GM19455 (cell line): ENCODE measurements around the gene TSPAN32.
"Not testable (repeated sequence)": the region's sequence is repeated elsewhere in the genome, so short reads cannot be mapped to it uniquely, and the experiment has no call there.

Experiments
- ATAC-seq: cut with Tn5 transposase; IDR thresholded peaks from one replicate; pipeline ENCODE4 v1.9.1; 2021; ENCODE audit not compliant: unreplicated experiment

TSPAN32 gene

DNA sequence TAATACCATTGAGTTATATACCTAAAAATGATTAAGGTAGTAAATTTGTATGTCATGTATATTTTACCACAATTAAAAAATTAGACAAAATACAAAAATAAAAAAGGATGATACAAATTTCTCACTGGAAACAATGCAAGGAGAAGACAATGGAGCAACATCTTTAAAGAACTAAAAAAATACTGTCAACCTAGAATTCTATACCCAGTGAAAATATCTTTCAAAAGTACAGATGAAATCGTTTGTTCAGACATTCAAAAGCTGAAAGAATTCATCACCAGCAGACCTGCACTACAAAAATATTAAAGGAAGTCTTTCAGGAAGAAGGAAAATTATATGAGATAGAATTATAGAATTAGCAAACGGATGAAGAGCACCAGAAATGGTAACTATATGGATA lies 21.6 kb upstream of the TSPAN32 start:
- no peak for ATAC-seq

DNA sequence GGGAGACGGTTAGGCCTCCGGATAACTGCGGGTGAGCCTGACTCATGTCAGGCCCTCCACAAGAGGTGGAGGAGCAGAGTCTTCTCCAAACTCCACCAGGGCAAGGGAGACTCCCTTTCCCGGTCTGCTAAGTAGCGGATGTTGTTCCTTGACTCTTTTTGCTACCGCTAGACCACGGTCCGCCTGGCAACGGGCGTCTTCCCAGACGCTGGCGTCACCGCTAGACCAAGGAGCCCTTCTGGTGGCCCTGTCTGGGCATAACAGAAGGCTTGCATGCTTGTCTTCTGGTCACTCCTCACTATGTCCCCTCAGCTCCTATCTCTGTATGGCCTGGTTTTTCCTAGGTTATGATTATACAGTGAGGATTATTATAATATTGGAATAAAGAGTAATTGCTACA lies 15.5 kb upstream of the TSPAN32 start:
- not testable (repeated sequence) for ATAC-seq

DNA sequence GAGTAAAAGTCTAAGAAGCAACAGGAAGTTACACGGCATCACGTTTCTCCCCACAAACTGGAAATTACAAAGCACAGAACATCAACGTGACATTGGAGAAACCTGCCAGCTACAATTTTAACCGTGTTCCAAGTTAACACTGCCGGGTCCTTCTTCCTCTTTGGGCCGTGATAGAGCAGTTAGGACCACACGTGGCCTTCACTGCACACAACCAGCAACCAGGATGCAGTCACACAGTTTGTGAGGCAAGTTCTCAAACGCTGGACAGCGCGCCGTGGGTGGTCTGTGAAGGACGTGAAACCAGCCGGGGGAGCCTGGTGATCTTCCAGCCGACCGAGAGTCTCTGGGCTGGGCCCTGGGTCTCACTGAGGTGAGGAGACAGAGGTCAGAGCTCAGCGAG lies 14.7 kb upstream of the TSPAN32 start:
- ATAC-seq: no peak

DNA sequence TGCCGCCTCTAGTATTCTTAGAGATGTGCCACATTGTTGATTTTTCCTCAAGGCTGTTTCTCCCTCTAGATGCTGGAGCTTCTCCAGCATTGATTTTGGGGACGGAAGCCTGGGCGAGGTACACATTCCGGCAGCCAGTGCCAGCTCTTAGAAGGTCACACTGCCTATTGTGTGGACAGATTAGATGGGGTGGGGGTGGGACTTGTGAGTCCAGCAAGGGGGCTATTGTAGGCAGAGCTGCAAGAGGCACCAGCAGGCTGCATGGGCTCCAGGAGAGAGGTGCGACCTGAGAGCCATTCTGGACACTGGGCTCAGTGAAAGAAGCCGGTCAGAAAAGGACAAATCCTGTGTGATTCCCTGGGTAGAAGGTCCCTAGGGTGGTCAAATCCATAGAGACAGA lies 12.5 kb upstream of the TSPAN32 start:
- ATAC-seq: no peak

DNA sequence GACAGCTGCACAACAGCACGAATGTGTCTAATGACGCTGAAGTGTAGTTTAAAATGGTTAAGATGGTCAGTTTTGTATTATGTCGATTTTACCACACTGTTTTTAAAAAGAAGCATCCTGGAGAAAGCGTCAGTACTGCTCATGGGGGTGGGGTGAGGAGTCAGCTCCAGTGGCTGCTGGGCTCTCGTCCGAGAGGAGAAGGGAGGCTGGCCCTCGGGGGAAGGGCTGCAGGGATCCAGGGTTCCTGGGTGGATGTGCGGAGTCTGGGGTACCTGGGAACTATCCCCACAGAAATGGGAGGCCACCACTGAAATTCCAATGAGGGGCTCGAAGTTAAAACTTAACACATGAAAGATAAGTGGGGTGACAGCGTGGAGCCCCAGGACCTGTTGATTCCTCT lies 12.0 kb upstream of the TSPAN32 start:
- ATAC-seq: no peak

DNA sequence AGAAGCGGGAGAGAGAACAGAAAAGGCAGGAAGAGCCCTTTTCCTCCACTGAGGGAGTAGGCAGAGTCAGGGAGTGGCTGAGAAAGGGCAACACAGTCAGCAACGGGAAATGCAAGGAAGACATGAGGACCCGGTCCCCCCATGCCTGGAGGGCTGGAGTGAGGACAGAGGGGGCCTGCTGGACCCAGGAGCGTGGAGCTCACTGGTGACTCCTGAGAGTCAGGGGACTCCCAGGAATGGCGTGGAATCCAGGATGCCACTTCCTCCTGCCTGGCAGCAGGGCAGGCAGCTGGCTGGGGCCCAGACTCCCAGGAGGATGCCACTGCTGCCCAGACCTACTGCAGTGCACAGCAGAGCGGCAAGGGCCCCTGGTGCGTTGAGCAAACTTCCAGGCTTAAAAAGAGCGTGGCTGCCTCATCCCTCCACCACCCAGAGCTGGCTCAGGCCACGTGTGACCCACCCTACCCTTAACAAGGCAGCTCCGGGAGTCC lies 11.4 kb upstream of the TSPAN32 start:
- ATAC-seq: no peak

DNA sequence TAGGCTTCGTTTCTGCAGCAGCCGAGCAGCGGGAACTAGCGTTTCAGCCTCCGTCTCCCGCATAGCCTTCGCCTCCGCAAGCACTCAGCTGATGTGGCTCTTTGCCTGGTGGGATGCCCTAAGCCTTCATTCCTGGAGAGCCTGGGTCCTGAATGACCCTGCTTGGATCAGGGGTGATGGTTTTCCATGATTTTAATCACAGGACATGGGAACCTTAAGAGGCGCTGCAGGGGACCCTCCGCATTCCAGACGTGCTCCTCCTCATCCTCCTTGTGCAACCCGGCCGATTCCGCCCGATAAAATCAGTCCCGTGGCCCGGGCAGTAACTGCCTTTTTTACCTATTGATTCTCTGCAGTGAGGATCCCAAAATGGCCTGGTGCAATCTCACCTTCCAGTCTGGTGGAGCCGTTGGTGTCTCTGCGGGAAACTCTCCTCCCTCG lies 8.3 kb upstream of the TSPAN32 start:
- ATAC-seq: no peak

DNA sequence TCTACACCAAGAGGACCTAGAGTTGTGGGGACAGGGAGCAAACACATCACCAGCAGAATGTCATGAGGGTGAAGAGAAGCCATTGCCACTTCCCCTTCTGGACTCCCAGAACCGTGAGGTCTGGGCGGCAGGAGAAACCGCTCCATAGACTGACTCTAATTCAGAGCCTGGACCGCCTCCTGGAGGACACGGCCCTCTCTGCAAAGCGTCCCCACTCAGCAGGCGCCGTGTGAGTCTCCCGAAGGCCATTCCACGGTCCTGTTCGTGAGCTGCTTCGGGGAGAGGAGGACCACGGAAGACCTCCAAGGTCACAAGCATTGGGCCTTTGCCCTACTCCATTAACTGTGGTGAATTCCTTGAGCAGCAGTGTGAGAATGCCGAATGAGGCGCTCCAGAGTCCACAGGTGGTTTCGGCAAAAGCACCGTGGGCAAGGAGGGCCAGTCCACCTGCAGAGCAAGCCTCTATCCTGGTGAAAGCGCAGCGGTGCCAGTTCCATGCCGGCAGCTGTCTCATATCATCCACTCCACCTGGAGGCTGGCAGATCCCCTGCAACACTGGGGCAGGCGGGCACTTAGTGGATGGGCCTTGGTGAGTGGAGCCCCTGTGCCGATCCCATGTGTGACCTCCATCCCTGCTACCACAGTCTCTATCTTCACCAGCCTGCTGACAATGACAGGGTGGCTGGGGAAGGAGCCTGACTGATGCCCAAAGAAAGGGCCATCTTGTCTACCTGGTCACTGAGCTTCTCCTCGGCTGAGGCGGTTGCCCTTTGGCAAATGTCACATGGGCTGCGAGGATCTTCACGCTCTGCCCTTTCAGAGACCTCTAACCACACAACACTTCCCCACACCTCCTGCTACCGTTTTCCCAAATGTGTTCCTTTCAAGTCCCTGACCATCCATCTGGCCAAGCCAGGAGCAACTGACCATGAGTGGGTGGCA lies 7.6 kb upstream of the TSPAN32 start:
- ATAC-seq: no peak

DNA sequence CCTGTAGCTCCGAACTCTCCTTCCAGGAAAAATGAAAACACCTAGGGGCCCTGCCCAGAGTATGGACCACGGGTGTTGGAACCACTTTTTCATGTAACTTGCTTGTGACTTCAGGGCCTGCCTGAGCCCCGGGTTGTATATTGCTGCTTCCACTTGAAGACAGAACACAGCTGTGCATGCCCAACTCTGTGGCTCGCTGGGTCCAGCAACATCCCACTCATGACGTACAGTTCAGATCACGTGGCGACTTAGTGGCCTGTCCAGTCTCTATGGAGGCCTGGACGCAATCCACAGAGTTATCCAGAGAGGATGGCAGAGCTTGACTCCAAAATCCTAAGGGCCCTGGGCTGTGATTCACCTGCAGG lies 6.9 kb upstream of the TSPAN32 start:
- ATAC-seq: no peak

DNA sequence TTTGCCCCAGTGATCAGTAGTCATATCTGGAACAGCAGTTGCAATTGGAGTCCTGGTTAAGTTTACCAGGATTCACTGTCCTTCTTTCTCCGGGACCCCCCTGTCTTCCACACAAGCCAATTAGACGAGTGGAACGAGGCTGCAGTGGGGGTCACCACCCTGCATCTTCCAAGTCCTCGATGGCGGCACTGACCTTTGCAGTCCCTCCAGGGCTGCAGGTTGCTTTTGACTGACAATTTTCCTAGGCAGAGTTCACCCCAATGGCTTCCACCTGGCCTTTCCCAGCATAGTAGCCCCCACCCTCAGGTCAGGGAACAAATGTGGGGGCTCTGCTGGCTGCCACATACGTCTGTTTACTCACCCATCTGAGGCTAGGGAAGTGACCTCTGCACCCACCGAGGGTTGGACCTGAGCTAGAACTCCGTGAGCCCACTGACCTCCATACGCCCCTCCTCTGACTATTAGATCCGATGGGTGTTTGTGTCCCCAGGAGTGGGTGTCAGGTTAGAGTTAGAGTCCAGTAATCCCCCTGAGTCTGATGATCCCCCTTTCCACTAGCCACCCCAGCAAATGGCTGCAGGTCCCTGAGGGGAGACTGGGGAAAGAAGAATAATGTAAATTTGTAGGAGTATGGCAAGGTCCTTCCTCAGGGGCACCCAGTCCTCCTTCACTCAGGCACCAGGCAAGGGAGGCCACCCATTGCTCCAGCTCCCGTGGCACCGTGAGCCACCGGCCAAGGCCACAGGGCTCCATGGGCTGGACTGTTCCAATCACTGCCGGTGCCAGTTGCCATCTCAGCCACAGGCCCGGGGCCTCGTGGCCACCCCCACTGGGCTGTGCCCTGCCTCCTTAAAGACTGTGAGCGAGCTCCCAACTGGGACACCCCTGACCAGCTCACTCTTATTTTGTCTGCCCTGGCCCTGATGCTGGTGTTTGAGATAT lies 5.6 kb upstream of the TSPAN32 start:
- no peak for ATAC-seq

DNA sequence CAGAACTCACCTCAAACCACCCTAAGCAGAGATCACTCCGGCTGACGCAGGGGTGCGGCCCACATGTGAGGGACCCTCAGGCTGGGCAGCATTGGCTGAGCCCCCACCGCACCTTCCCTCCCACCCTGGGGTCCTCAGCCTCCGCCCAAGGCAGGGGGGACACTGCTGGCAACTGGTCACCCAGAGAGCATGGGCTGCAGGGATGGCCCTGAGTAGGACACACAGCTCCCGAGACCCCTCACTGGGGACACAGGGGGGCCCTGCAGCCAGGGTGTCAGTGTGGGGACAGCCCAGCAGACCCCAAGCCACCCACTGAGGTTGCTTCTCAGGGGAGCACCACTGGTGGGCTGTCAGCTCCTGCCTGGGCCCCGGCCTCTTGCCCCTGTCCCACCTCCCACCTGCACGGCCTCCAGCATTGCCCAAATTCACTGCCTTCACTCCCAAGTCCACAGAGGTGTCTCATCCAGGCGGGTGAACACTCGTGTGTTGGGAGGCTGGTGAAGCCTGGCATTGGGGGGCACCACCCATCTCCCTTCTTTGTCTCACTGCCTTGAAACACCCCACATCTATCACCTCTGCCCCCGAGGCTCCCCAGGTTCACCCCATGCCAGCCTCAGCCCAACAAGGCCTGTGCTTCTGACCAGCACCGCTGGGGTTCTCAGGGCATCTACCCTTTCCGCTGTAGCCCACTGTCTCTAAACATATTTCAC lies 4.7 kb upstream of the TSPAN32 start:
- ATAC-seq: no peak

DNA sequence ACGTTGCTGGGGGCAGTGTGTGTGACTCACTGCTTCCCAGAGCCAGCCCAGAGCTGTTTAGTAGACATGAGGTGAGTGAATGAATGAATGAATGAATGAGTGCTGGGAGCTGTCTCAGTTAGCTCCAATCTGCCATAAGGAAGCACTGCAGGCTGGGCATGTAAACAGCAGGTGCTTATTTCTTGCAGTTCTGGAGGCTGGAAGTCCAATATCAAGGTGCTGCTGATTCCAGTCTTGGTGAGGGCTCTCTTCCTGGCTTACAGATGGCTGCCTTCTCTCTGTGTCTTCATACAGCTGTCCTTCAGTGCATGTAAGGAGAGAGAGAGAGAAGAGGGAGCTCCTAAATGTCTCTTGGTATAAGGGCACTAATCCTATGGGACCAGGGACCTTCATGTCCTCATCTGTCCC lies 4.2 kb upstream of the TSPAN32 start:
- ATAC-seq: no peak

DNA sequence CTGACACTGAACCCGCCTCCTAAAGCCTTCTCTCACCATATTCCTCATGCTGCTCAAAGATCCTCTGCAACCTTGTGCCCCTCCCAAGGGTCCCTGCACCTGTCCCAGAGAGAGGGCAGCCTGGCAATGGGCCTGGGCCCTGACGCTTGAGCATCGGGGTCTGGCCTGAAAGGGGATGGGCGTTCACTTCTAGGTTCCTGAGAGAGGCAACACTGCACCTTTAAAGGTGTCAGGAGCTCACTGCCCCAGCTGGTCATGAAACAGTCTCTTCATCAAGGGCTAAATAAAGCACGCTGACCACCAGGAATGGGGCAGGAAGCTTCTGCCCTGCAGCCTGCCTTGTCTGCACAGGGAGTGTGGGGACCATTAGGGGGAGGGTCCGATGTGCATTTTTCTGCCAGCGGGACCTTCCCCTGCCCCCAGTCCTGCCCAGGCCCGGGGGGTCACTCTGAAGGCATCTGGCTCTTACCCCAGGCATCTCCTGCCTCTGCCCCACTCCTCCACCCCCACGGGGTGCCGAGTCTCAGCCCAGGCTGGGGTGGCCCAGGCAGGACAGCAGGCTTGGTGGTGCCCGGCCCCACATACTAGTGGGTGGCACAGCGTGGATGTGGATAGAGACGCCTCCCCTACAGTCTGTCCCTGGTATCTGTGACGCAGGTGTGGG lies 3.5 kb upstream of the TSPAN32 start:
- no peak for ATAC-seq

DNA sequence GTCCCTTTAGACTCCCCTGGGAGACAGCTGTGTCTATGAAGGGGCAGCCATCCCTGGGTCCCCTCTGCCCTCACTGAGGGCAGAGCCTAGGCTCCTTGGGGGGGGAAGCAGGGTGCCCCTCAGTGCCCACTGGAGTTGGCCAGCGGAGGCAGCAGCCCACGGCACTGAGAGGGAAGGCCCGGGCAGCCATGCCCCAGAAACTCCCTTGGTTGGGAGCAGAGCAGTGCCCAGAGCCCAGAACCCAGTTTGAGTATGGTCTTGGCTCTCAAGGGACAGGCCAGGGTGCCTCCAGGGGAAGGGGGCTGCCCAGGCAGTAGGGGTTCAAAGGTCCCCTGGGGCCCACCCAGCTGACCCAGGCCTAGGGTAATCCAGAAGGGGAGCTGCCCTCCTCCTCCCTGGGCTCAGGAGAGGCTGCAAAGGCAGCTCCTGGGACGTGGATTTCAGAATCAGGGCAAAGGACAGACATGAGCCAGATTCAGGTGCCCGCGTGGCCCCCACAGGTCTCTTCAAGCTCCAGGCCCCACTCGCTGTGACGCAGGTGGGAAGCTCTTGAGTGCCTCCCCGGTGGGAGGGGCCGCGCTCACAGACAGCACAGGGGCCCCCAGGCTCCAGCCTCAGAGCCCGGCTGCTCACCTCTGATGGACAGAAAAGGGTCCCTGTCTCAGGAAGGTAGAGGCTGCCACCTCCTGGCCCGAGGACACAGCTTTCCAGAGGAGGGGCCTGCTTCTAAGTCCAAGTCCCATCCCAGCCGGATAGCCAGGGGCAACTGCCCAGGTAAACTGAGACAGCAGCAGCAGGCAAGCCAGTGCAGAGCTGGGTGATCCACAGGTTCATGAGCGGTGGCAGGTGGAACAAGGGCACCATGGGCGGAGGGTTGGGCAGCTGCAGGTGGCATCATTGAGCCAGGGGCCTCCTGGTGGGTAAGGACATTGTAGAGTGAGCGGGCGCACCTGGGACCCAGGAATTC lies 2.7 kb upstream of the TSPAN32 start:
- ATAC-seq: no peak

DNA sequence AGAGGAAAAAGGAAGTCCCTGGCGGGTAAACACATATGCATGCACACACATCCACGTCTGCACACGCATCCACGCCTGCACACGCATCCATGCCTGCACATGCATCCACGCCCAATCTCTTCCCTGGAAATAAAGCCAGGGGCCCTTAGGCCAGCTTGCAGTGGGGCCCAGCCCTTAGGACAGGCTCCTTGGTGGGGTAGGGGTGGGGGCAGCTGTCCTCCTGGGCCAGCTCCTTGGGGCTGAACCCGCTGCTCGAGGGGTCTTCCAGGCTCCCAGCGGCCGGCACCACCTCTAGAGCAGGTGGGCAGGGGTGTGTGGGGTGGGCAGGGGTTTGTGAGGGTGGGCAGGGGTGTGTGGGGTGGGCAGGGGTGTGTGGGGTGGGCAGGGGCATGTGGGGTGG lies 2.0 kb upstream of the TSPAN32 start:
- no peak for ATAC-seq

DNA sequence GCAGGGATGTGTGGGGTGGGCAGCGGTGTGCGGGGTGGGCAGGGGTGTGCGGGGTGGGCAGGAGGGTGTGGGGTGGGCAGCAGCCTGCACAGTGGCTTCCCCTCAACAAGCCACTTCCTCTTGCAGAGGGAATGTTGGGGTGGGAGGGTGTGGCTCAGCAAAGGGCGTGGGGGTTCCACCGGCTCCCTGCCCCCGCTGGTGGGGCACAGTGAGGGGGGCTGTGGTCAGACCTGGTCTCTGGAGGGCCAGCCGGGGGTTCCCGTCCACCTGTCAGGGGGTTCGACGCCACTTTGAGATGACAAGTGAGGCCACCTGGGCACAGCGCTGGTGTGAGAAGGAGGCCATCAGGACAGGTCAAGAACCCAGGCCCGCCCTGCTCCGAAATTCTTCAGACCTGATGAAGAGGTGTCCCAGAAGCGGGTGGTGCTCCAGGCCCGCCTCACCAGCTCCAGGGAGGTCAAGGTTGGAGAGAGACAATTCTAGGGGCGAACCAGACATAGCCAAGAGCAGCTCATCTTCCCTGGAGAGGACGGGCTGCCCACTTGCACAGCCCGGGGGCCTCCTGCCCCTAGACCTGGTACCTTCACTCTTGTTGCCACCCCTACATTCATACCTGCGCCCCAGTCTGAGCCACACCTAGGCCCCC lies 1.4 kb upstream of the TSPAN32 start:
- no peak for ATAC-seq

DNA sequence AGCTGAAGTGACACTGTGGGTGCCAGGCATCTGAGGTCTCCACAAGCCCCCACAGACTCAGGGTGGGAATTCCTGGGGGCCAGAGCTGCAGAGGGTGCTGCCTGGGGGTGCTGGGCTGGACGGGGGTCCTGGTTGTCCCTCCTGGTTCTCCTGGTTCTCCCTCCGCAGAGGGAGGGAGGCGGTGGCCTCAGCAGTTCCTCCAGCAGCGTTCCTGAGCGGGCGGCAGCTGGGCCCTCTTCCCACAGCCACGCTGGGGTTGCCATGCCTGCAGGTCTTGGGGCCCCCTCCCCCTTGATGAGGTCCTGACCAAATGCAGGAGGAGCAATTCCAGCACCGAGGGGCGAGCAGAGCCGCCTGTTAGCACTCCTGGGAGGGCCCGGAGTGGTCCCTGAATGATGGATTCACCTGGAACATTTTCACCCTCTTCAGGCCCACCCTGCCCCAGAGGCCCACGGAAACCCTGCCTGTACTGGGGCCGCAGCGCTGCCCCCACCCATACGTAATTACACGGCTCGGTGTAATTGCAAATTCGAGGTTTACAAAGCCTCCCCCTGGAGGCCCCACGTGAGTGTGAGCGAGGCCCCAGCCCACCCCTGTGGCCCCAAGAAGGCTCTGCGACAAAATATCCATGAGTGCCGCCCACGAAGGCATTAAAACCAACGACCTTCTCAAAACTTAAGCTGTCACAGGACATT lies 730 bp upstream of the TSPAN32 start:
- ATAC-seq: no peak

DNA sequence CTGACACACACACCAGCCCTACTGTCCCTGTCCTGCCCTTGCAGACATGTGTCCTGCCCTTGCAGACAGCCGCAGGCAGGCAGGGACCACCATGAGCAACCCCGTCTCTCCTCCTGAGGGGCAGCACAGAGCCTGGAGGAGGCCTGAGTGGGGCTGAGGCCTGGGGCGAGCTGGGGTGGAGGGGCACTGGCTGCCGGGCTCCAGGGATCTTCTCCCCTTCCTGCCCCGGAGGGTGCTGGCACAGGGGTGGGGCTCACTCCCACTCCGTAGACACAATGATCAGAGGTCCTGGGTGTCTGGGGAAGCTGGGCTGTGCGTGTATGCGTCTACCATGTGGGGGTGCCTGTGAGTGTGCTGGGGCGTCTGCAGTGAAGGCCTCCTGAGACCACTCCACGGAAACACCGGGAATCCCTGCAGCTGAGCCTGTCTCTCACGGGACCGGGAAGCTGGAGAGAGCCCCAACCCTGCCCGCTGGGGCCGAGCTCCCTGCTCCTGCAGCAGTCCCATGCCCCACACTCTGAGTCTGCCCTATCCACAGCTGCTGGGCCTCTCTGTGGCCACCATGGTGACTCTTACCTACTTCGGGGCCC lies 588 bp downstream of the TSPAN32 start:
- ATAC-seq: no peak
